Erythroblast (primary cell): ENCODE results near the gene RHOT2.

Experiments
- GATA1 ChIP-seq: IDR thresholded peaks from 2 replicates; pipeline ENCODE4 v1.6.1; 2011; ENCODE audit warnings: low read depth, mild to moderate bottlenecking, control low read depth, low read length, moderate library complexity
- POLR2A ChIP-seq: IDR thresholded peaks from 2 replicates; pipeline ENCODE4 v1.6.1; 2011; ENCODE audit warnings: mild to moderate bottlenecking, low read length

DNA sequence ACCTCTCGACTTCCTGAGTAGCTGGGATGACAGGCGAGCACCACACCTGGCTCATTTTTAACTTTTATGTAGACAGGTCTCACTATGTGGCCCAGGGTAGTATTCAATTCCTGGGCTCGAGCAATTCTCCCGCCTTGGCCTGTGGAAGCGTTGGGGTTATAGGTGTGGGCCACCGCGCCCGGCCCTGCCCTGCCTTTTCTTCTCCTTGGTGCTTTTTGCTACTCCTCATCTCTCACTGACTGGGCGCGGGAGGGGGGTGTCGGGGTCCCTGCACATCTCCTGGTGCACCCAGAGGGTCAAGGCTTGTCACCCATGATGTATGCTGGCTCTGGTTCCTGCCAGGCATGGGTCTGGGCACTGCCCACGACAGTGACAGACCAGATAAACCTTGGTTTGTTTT, 23.4 kb upstream of the RHOT2 start:
- TF ChIP-seq POLR2A, result no peak
- no peak for TF ChIP-seq GATA1
